Frontal cortex (tissue), 4 donors: ENCODE measurements around the gene CTNNBL1. TPM values are rescaled to one million over a fixed set of nuclear protein-coding genes. Genes with fewer than 3 reads are reported as not detected.
A peak's percentile ranks its signal among the peaks of the same experiment; 100 is the strongest.

Experiments used
- DNase-seq, 2 donors: peaks; one replicate each; pipeline ENCODE4 v3.0.0; 2012; ENCODE audit warnings: low spot score in 2 of 2
- FAIRE-seq: peaks from 2 replicates; lab custom pipeline; 2012; peaks lifted over from hg19 to GRCh38; lab: Jason Lieb, UNC
- total RNA-seq: library from RNA; depleted of rRNA; stranded (reverse); fragments of >200 nt; gene quantifications from one replicate; pipeline ENCODE4 v1.2.3, GENCODE V29; 2014
- donor health status: control.
- donor health status: control.
- donor health status: control.

CTNNBL1 gene
- total RNA-seq, 1 donor from 2014 or later: 61.1 TPM

DNA sequence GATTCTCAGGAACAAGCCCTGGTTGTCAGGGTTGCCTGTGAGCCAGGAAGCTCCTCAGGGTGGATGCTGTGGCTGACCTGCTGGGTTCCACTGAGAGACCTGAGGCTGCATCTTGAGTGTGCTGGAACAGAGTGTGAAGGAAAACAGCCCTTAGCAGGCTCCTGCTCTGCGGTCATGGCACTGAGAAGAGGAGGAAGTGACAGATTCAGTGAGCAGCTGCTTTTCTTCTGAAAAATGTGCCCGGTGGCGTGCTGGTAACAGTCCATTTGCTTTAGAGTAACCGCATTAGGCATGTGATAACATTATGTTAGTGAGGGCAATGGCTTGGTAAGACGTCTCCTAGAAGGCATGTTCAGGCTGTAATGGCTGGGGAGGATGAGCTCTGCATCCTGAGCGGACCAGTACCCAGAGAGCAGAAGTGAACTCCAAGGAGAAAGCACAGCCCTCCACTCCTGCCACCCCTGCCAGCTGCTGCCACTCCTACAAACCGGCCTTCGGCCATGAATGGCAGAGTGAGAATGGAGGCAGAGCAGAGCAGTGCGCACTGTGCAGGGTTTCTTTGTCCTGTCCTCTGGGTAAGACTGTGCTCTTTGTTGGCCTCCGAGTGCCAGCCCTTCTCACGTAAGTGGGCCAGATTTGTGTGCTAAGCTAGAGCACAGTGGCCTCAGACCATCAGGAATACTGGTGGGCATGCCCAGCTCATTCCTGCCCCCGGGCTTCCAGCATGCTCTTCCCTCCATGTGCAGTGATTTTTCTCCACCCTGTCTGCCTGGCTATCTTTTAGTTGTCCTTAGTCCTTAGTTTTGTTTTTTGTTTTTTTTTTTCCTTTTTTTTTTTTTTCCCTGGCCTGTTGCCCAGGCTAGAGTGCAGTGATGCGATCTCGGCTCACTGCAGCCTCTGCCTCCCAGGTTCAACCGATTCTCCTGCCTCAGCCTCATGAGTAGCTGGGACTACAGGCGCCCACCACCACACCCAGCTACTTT is 111.0 kb downstream of the CTNNBL1 start:
- FAIRE-seq (no peak), DNase-seq (peak in 1 of 2 donors; percentile 10)

DNA sequence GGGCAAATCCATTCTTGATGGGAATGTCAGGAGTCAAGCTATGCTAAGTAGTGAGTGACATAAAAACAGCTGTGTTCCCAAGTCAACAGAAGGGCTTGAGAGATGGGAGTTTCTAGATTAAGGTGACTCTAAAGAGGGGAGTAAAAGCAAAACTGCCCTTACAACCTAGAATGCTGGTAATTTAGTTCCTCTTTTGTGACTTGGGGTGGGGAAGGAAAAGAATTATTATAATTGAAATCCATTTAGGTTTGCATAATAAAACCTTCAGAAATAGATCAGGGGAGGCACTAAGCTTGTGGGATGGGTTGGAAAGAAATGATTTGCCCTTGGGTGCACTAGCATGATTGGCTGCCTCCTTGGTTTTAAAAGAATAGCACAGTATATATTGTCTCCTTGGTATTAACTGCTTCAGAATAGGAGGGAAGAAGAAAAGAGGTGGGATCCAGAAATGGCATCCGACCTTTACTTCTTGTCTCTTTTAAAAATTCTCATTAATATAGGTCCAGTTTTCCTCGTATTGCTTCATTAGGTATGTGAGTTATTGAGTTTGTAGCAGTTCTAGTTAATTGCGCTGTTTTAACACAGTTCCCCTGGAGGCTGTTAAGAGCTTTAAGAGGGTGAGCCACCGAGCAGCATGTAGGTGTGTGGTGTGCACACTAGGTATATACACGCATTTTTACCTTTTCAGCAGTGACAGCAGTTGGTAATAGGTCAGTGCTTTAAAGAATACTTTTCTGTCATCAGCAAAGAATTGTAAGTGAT is 113.8 kb downstream of the CTNNBL1 start:
- DNase-seq: no peak
- FAIRE-seq: no peak

DNA sequence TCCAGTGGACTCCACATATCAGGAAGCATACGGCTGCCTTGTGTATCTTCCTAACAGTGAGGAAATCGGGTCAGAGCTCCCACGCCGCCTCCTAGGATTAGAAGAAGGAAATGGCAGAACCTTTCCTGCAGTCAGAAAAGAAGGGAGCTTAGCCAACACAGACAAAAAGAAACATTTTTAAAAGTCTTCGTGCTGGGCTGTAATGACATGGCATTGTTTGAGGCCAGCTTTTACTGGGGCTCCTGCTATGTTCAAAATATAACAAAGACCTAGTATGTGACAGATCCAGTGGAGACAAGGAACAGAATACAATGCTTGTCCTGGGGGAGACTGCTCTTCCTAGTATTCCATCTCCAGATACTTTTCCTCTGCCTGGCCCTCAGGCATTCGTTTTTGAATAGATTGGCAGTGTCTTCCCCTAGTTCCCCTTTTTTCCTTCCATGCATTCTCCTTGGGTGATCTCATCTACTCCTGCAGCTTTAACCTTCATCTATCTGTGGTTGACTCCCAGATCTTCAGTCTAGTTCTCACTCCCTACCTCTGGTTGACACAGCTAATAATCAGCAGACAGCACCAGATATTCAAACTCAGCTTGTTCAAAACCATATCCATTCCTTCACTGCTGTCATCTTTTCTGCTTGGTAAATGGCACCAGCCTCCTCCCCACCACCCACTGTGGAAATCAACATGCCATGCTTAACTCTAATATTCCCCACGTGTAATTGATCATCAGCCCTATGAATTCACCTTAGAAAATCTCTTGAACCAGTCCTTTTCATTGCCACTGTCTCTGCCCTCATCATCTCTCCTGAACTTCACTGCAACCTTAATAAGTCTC is 114.6 kb downstream of the CTNNBL1 start:
- DNase-seq (no peak), FAIRE-seq (no peak)

DNA sequence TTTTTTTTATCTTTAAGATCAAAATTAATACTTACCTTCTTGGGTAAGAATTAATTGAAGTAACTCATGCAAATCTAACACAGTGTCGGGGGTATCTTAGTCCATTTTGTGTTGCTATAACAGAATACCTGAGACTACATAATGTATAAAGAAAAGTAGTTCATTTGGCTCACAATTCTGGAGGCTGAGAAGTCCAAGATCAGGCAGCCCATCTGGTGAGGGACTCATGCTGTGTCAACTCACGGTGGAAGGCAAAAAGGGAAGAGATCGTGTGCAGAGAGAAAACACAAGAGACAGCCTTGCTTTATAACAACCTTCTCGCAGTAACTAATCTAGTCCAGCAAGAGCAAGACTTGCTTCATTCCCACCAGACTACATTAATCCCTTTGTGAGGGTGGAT is 116.2 kb downstream of the CTNNBL1 start:
- FAIRE-seq (no peak), DNase-seq (no peak)

DNA sequence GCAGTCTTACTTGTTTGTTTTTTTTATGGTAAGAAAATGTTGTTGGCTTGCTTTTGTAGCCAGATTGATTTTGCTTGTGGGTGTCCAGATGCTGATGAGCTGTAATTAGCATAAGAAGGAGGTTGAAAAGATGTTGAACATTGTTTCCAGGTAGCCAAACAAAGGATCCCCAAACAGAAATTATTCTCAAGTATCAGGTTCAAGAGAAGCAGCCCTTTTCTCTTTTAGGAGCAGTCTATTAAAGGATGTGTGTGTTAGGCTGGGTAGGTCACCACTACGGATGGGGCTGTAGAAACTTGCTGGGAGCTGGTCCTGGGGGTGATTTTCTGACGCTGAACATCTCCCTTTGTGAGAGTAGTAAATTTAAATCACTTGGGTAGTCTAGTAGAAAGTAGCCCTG is 122.2 kb downstream of the CTNNBL1 start:
- no peak for FAIRE-seq
- no peak for DNase-seq

DNA sequence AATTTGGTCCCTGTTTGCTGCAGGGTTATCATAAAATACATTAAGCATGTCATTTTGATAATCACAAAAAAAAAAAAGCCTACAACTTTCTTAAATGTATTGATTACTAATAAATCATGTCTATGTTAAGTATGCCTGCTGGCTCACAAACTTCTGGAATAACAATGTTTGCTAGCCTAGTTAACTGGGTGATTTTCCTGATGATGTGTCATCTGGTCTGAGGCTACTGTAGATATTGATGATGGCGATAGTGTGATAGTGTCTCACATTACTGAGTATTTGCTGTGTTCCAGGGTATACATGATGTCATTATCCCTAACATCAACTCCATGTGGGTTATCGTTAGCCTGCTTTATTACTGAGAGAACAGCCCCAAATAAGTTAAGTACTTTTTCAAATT is 122.9 kb downstream of the CTNNBL1 start:
- FAIRE-seq: no peak
- no peak for DNase-seq

DNA sequence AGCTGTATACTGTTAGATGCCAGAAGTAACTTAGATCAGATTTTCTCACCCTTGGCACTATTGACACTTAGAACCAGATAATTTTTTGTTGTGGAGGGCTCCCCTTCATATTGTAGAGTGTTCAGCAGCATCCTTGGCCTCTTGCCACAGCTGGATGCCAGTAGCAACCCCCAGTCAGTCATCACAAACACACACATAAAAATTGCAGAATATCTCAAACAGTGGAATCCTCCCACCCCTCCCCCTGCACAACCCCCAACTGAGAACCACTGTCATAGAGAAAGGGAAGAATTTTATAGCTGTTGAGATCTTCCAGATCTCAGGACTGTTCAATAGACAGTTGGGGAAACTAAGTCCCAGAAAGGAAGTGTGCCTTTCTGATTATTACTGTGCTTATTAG is 127.9 kb downstream of the CTNNBL1 start:
- no peak for DNase-seq
- no peak for FAIRE-seq

DNA sequence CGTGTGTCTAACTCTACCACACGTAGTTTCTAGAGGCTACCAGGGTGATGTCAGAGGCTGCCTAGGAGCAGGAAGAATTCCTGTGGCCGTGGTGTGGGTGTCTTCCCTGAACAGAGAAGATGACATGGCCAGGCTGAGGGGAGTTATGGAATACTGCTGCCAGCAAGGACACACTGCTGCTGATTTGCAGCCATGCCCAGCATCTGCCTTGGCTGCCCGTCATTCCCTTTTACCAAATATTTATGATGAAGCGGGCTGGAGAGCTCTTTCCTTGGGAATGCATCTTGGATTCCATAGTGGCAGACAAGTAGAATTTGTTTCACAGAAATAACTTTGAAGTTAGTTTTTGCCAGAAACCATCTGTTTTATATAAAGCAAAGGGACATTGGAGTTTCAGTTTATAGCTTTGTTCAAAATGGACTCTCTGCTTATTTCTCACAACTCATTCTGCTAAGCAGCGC is 128.3 kb downstream of the CTNNBL1 start:
- FAIRE-seq (no peak), DNase-seq (no peak)

DNA sequence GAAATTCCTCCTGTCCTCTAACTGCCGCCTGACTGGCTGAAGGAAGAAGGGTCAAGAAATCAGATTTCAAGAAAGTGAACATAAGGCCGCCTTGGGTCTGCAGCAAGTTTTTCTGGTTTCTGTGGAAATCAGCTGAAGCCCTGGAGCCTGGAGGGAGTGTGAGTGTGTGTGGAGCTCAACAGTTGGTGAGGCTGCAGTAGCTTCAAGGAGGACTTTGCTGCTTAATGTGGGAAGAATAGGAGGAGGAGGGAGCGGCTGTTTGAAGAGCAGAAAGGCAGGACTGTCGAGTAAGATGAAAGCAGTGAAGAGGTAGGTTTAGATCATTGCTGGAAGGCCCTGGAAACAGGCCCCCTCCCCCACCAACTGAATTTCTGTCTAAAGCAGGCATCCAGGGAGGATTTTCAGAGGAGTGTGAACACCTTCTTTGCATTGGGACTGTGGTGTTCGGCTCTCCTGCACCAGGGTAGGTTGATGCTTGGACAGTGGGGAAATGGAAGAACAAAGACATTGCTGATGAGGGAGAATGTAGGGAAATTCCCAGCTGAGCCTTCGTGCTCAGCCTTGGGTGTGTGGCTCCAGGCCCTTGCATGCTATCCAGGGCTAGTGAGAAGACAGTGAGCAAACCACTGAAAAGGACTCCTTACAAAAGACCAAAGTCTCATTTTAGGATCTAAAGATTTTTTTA is 129.6 kb downstream of the CTNNBL1 start:
- FAIRE-seq: no peak
- DNase-seq: no peak

DNA sequence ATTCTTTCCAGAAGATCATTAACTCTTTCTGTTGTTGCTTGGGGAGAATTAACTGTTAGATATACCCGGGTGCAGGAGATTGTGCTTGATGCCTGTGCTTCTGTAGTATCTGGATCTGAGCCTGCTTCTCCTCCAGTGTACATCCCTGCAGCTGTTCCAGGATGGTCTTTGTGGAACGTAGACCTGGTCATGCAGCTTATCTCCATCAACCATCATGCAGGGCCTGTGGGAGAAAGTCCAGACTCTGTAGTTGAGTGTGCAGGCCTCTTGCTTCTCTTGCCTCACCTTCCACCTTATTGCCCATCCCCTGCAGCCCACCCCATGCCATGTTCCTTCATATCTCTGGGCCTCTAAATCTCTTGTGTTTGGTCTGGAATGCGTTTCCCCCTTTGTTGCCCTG is 133.8 kb downstream of the CTNNBL1 start:
- FAIRE-seq (no peak), DNase-seq (no peak)

DNA sequence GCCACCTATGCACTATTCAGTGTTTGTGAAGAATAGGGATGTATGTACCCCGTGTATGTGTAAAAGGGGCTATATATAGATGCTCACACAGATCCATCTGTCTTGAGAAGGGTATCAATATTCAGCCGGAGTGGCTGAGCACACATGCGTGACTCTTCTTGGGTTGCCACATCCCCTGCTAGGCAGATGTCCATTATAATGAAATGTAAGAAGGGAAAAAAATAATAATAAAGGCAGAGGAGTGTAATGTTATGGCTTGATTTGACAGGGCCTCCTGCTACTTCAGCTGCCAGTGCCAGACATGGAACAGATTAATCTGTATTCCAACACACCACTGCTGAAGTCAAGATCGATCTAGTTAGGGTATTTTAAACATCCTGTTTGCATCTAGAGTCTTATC is 134.9 kb downstream of the CTNNBL1 start:
- no peak for DNase-seq
- FAIRE-seq: no peak

DNA sequence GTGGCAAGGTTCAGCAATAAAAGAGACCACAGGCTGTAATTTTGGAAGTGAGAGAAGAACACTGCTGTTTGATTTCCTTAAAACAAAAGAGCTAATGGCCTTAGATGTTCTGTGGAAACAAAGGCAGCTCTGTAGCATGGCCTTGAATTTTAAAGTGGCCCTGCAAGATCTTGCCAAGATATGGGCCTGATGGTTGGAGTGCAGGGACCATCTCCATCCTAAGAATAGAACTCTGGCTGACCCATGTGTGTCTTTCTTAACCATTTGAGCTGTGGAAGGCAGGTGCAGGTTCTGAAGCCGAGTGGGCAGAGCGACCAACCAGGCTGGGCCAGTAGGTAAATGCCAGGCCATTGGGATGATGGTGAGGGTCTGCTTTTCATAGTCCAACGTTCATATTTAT is 135.3 kb downstream of the CTNNBL1 start:
- DNase-seq (no peak), FAIRE-seq (no peak)

DNA sequence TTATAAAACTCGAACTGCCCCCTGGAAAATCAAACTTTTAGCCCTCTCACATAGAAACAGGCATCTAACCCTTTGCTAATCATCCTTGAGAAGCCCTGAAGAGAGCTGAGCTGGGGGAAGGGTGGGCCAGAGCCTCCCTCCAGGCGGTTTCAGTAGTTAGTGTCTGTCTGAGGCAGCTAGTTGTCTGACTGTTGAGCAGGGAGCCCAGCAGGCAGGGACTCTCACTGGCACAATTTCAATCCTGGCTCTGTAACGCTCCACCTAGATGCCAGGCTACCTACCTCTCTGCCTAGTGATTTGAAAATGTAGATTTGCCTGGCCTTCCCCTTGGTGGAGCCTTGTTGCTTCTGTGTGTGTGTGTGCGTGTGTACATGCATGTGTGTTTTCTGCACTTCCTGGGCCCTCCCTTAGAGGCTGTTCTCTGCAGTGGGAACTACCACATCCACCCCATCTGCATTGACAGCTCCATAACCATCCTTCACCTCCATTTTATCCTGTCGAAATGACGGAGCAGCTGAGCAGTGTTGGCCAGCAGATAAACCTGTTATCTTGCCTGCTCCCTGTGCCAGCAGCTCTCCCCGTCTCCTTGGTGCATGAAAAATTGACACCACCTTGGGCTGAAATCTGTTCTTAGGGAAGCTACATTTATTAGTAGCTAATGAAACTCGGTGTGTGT is 139.5 kb downstream of the CTNNBL1 start:
- DNase-seq (no peak), FAIRE-seq (no peak)

DNA sequence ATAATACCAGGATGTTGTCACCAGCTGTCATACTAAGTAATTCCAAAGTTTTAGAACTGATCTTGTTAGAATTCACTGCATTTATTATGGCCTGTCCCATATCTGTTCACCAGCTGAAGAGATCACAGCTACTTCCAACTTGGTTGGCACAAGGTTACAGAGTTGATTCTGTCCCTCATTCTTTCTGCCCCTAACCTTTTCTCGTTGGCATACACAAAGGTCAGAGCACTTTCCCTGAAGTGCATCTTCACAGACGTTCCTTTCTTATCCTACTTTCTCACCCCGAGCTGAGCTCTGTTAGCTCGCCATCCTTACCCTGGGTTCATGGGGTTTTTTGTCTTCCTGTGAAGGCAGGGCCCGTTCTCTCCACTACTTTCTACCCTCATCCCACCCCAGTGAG is 143.1 kb downstream of the CTNNBL1 start:
- FAIRE-seq (no peak), DNase-seq (no peak)

DNA sequence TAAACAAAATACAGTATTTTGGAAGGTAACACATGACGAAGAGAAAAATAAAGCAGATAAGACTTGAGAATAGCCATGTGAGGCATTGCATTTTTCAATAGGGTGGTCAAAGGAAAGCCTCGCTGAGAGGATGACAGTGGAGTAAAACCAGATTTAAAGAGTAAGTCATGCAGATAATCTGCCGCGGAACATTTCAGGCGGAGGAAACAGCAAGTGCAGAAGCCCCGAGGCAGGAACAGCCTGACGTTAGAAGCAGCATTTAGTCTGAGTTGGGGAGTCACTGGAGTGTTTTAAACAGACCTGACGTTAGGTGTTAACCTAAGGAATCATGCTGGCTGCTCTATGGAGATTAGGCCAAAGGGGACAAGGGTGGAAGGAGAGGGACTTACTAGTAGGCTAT is 144.1 kb downstream of the CTNNBL1 start:
- no peak for FAIRE-seq
- no peak for DNase-seq

DNA sequence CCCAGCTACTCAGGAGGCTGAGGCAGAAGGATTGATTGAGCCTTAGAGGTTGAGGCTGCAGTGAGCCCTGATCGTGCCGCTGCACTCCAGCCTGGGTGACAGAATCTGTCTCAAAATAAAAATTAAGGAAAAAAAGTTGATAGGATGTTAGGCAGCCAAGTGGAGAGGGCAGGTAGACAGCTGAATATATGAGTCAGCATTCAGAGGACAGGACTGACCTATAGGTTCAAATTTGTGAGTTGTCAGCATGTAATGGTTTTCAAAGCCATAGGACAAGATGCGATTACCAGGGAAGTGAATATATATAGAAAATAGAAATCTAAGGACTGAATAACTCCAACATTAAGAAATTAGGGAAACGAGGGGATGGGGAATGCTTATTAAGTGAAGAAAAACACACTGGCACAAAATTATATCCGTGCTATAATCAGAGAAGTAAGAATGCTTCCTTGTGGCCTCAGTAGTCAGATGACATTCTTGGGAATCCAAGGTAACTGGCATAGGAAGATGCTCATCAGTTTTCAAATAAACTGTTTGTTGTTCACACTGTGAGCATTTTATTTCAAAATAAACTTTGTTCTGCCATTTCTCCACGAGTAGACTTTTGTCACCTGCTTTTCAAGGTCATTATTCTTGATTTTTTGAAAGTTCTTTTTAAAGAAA is 145.1 kb downstream of the CTNNBL1 start:
- FAIRE-seq (no peak), DNase-seq (no peak)

DNA sequence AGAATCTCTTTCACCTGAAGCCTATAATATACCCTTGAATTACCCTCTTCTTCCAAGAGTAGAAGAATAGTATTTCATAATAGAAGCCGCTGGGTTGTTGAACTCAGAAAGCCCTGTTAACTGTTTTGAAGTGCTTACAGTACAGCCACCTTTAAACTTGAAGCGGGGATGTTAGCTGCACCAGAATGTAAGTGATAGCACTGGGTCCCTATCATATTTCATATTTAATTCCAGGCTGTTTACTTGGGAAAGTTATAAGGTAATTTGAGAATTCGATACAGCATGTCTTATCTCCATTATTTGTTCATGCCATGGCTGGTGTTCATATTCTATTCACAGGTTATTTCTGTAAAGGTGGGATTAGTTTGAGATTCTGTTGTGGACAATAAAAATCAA is 145.6 kb downstream of the CTNNBL1 start:
- FAIRE-seq (no peak), DNase-seq (no peak)

DNA sequence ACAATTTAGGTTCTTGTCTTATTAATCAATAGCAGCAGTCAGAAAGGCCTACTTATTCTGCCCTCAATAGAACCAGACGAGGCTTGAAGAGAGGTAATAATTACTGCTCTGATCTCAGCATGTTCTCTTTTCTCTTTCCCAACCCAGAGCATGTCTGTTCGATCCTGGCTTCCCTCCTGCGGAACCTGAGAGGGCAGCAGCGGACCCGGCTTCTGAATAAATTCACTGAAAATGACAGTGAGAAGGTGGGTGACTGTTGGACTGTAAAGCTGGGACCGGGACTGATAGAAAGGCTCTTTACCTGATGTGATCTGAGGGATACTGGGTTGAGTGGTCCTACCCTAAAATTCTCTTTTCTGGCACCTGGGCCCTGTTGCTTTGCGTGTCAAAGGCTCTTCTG is 146.1 kb downstream of the CTNNBL1 start:
- DNase-seq: no peak
- no peak for FAIRE-seq

DNA sequence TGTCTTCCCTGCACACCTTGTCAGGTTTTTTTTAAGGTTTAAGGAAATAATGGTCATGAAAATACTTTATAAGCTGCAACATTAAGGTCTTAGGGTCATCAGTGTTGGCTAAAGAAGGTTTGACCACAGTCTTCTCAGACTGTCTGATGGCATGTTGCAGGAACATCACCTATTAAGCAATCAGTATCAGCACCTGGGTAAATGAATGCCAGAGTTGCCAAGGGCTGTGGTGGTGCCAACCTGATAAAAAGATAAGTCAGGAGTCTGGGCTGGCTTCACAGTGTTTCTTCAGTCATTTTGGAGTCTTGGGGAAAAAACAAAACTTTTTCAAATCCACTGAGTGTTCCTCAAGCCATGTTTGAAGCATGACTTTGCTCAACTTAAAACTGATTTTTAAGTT is 147.6 kb downstream of the CTNNBL1 start:
- DNase-seq (no peak), FAIRE-seq (no peak)
